ENCODE results near the gene ANKLE1. TPM values are rescaled to one million over a fixed set of nuclear protein-coding genes. Genes with fewer than 3 reads are reported as not detected.

Gene ANKLE1
- total and polyA plus RNA-seq, 4 experiments from 2014 or later = 0.41 to 5.1 (median 1.8) TPM

DNA sequence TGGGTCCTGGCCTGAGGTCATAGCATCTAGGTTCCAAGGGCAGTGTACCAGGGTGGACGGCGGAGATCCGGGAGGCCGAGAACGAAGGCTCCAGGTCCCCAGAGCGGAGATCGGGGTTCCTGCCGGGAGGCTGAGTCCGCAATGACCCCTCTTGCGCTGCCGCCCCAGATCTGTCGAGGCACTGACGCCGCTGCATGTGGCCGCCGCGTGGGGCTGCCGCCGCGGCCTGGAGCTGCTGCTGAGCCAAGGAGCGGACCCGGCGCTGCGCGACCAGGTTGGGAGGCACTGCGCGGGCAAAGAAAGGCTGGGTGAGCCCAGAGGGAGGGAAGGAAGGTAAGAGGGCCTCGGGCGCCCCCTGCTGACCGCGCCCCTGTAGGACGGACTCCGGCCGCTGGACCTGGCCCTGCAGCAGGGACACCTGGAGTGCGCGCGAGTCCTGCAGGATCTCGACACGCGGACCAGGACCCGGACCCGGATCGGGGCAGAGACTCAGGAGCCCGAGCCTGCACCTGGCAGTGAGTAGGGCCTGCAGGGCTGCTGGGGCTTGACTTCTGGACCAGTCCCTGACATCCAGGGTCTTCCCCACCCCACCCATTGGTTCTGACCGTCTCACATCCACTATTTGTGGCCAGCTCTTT is 906 bp downstream of the ANKLE1 start:
- Mint-ChIP-seq H3K4me3 (peak overlapping the region; percentile 73 to 86 (median 80)), H3K4me1 (peaks cover 2 to 4% (median 3%) of the 10 kb centered on the region in 4 donors), H3K36me3 (peaks cover under 1 to 1% of the 10 kb centered on the region in 2 donors), H3K27me3 (no peaks in the 10 kb centered on the region), H3K27ac (peak overlapping the region in 2 of 7 donors; percentile 24 to 42), H3K9me3 (no peaks in the 10 kb centered on the region)
- no peaks in the 10 kb centered on the region for H3K9me3 ChIP-seq (ENCODE audit: control insufficient read depth in 1 of 2, low read length in 2 of 2)
- intact Hi-C loops (cut with micrococcal nuclease) = loop anchor here (1.0 to 2.0 kb wide), 5 partner anchors 21 to 504 kb away; partner anchors contain the start of genes HAUS8 and MYO9B
- peaks cover 17% of the 10 kb centered on the region for H3K4me1 ChIP-seq (ENCODE audit: insufficient read depth, low read length)
- CTCF ChIA-PET (ENCODE audit: partially characterized antibody) = interaction anchor here (0.6 to 6.9 kb wide), 15 partner anchors 10 to 510 kb away, joined by 3 to 83 read pairs (median 5); partner anchors contain the start of genes BABAM1, MRPL34 and USHBP1
- H3K27ac ChIP-seq (ENCODE audit: low read depth, low read length) = no peak overlapping the region
- H3K36me3 ChIP-seq (ENCODE audit: insufficient read depth, low read length) = no peaks in the 10 kb centered on the region
- POLR2A ChIA-PET (ENCODE audit: partially characterized antibody) = interaction anchor here (0.8 to 1.7 kb wide), 7 partner anchors 10 to 214 kb away, joined by 3 to 6 read pairs (median 3); partner anchors contain the start of genes BABAM1, MRPL34 and USHBP1
- peak; percentile 72 to 79 (median 74) for DNase-seq
- H3K27me3 ChIP-seq (ENCODE audit: insufficient read depth, low read length) = no peaks in the 10 kb centered on the region
- peak overlapping the region; percentile 17 to 45 for H3K4me3 ChIP-seq (ENCODE audit: low read length in 2 of 2)

DNA sequence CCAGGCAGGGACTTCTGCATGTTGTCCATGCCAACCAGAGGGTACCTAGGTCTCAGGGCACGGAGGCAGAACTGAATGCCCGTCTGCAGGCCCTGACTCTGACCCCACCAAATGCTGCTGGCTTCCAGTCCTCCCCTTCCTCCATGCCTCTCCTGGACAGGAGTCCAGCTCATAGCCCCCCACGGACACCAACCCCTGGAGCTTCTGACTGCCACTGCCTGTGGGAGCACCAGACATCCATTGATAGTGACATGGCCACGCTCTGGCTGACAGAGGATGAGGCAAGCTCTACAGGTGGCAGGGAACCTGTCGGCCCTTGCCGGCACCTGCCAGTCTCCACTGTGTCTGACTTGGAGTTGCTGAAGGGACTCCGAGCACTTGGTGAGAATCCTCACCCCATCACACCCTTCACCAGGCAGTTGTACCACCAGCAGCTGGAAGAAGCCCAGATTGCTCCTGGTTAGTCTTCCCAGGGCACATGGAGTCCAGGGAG is 1.8 kb downstream of the ANKLE1 start:
- Histone ChIP-seq H3K4me1 (ENCODE audit: insufficient read depth, low read length) (peaks cover 17% of the 10 kb centered on the region), H3K36me3 (ENCODE audit: insufficient read depth, low read length) (no peaks in the 10 kb centered on the region), H3K4me3 (ENCODE audit: low read length in 2 of 2) (no peak overlapping the region), H3K27ac (ENCODE audit: low read depth, low read length) (no peak overlapping the region), H3K27me3 (ENCODE audit: insufficient read depth, low read length) (no peaks in the 10 kb centered on the region), H3K9me3 (ENCODE audit: control insufficient read depth in 1 of 2, low read length in 2 of 2) (no peaks in the 10 kb centered on the region)
- Mint-ChIP-seq H3K4me3 (peak overlapping the region in 2 of 8 donors; percentile 22 to 67), H3K27me3 (peaks cover 0 to 2% of the 10 kb centered on the region in 2 donors), H3K27ac (peak overlapping the region in 1 of 7 donors; percentile 72), H3K36me3 (peaks cover 0 to 1% of the 10 kb centered on the region in 2 donors), H3K4me1 (peaks cover 2 to 4% (median 3%) of the 10 kb centered on the region in 4 donors), H3K9me3 (no peaks in the 10 kb centered on the region)
- ChIA-PET POLR2A (ENCODE audit: partially characterized antibody) (no interaction called here), CTCF (ENCODE audit: partially characterized antibody) (interaction anchor here (0.6 to 6.9 kb wide), 15 partner anchors 9 to 514 kb away, joined by 3 to 83 read pairs (median 4); partner anchors contain the start of genes BABAM1, MRPL34 and USHBP1)
- no peak for DNase-seq
- intact Hi-C loops (cut with micrococcal nuclease) = loop anchor here (2.0 kb wide), 2 partner anchors 209 to 505 kb away; partner anchors contain the start of genes HAUS8 and MYO9B

DNA sequence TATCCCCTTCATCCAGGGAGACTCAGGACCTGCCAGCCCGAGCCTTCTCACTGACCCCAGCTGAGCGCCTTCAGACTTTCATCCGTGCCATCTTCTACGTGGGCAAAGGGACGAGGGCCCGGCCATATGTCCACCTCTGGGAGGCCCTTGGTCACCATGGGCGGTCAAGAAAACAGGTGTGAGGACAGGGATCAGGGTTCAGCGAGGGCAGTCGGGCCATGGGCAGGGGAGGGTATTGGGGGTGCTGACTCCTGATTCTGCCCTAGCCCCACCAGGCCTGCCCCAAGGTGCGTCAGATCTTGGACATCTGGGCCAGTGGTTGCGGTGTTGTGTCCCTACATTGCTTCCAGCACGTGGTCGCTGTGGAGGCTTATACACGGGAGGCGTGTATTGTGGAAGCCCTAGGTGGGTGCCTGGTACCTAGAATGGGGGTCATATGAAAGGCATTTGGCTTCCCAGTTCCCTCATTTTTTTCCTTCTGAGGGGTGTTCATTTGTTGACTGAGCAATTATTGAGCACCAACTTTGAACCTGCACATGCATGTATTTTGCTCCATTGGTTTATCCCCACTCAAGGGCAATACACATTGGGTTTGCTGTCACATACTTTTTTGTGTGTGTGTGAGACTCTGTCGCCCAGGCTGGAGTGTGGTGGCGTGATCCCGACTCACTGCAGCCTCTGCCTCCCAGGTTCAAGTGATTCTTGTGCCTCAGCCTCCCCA is 3.9 kb downstream of the ANKLE1 start:
- DNase-seq = no peak
- Mint-ChIP-seq H3K4me1 (peaks cover 2 to 4% (median 3%) of the 10 kb centered on the region in 4 donors), H3K27ac (no peak overlapping the region), H3K27me3 (peaks cover 0 to 4% of the 10 kb centered on the region in 2 donors), H3K9me3 (no peaks in the 10 kb centered on the region), H3K4me3 (no peak overlapping the region), H3K36me3 (peaks cover 0 to 1% of the 10 kb centered on the region in 2 donors)
- ChIA-PET POLR2A (ENCODE audit: partially characterized antibody) (interaction anchor here (1.2 kb wide), 1 partner anchor 163 kb away, joined by 3 read pairs; no protein-coding TSS in a partner anchor), CTCF (ENCODE audit: partially characterized antibody) (interaction anchor here (6.9 kb wide), 1 partner anchor 26 kb away, joined by 83 read pairs; no protein-coding TSS in a partner anchor)
- H3K36me3 ChIP-seq (ENCODE audit: insufficient read depth, low read length) = no peaks in the 10 kb centered on the region
- no peaks in the 10 kb centered on the region for H3K9me3 ChIP-seq (ENCODE audit: control insufficient read depth in 1 of 2, low read length in 2 of 2)
- H3K27me3 ChIP-seq (ENCODE audit: insufficient read depth, low read length) = no peaks in the 10 kb centered on the region
- H3K4me3 ChIP-seq (ENCODE audit: low read length in 2 of 2) = no peak overlapping the region
- intact Hi-C loops (cut with micrococcal nuclease) = no loop called here
- H3K27ac ChIP-seq (ENCODE audit: low read depth, low read length) = no peak overlapping the region
- H3K4me1 ChIP-seq (ENCODE audit: insufficient read depth, low read length) = peaks cover 17% of the 10 kb centered on the region

DNA sequence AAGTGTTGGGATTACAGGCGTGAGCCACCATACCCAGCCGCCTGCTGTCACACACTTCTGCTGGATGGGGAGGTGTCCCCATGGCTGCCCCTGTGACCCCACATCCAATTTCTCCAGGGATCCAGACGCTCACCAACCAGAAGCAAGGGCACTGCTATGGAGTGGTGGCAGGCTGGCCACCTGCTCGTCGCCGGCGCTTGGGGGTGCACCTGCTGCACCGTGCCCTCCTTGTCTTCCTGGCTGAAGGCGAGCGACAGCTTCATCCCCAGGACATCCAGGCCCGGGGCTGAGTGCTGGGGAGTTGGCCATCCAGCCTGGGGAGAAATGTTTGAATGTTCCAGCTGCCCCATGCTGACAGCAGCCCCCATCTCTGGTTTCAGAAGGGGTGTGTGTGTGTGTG is 4.6 kb downstream of the ANKLE1 start:
- no peak overlapping the region for H3K4me3 ChIP-seq (ENCODE audit: low read length in 2 of 2)
- Mint-ChIP-seq H3K9me3 (no peaks in the 10 kb centered on the region), H3K4me1 (peaks cover 2 to 4% (median 3%) of the 10 kb centered on the region in 4 donors), H3K27ac (no peak overlapping the region), H3K4me3 (no peak overlapping the region), H3K36me3 (peaks cover 0 to 1% of the 10 kb centered on the region in 2 donors), H3K27me3 (peaks cover 0 to 4% of the 10 kb centered on the region in 2 donors)
- H3K4me1 ChIP-seq (ENCODE audit: insufficient read depth, low read length) = peaks cover 15% of the 10 kb centered on the region
- no peaks in the 10 kb centered on the region for H3K36me3 ChIP-seq (ENCODE audit: insufficient read depth, low read length)
- H3K27me3 ChIP-seq (ENCODE audit: insufficient read depth, low read length) = no peaks in the 10 kb centered on the region
- no peak for DNase-seq
- H3K27ac ChIP-seq (ENCODE audit: low read depth, low read length) = no peak overlapping the region
- POLR2A ChIA-PET (ENCODE audit: partially characterized antibody) = interaction anchor here (1.2 kb wide), 1 partner anchor 164 kb away, joined by 3 read pairs; no protein-coding TSS in a partner anchor
- H3K9me3 ChIP-seq (ENCODE audit: control insufficient read depth in 1 of 2, low read length in 2 of 2) = no peaks in the 10 kb centered on the region
- intact Hi-C loops (cut with micrococcal nuclease) = no loop called here
- CTCF ChIA-PET (ENCODE audit: partially characterized antibody) = interaction anchor here (0.7 to 1.5 kb wide), 2 partner anchors 80 to 166 kb away, joined by 3 to 4 read pairs; no protein-coding TSS in a partner anchor

DNA sequence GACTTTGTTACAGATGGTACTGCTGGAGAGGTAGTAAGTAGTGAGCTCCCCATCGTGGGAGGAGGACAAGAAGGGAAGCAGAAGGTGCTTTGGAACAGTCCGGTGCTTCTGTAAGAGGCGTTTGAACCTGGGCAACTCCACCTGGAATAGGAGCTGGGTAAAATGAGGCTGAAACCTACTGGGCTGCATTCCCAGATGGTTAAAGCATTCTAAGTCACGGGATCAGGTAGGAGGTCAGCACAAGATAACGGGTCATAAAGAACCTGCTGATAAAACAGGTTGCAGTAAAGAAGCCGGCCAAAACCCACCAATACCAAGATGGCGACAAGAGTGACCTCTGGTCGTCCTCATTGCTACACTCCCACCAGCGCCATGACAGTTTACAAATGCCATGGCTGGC is 5.1 kb downstream of the ANKLE1 start:
- ChIA-PET CTCF (ENCODE audit: partially characterized antibody) (interaction anchor here (0.7 to 1.5 kb wide), 2 partner anchors 81 to 166 kb away, joined by 3 to 4 read pairs; no protein-coding TSS in a partner anchor), POLR2A (ENCODE audit: partially characterized antibody) (interaction anchor here (1.2 kb wide), 1 partner anchor 165 kb away, joined by 3 read pairs; no protein-coding TSS in a partner anchor)
- Histone ChIP-seq H3K27ac (ENCODE audit: low read depth, low read length) (no peak overlapping the region), H3K4me1 (ENCODE audit: insufficient read depth, low read length) (peaks cover 10% of the 10 kb centered on the region), H3K9me3 (ENCODE audit: control insufficient read depth in 1 of 2, low read length in 2 of 2) (no peaks in the 10 kb centered on the region), H3K36me3 (ENCODE audit: insufficient read depth, low read length) (no peaks in the 10 kb centered on the region), H3K27me3 (ENCODE audit: insufficient read depth, low read length) (no peaks in the 10 kb centered on the region), H3K4me3 (ENCODE audit: low read length in 2 of 2) (no peak overlapping the region)
- Mint-ChIP-seq H3K27me3 (peaks cover 0 to 4% of the 10 kb centered on the region in 2 donors), H3K4me1 (peaks cover 2 to 4% (median 3%) of the 10 kb centered on the region in 4 donors), H3K9me3 (no peaks in the 10 kb centered on the region), H3K27ac (no peak overlapping the region), H3K36me3 (no peaks in the 10 kb centered on the region), H3K4me3 (no peak overlapping the region)
- DNase-seq = no peak
- intact Hi-C loops (cut with micrococcal nuclease) = no loop called here

DNA sequence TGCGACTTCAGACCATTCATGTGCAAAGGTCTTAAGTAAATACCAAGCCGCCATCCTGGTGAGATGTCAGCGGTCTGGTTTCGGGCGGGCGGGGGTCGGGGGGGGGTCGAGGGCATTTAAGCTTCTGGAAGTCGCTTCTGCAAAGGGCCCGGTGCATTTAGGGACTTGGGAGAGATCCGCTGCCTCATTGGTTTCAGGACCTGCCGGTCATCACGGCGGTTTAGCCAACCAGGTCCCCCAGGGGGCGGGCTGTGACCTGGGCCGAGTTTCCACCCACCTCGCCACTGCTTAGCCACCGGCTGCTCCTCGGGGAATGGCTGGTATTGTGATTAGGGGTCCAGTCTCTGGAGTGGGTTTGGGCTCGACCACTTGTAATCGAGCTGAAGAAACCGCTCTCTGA is 7.8 kb downstream of the ANKLE1 start:
- H3K9me3 ChIP-seq (ENCODE audit: control insufficient read depth in 1 of 2, low read length in 2 of 2) = no peaks in the 10 kb centered on the region
- peaks cover 0 to 2% of the 10 kb centered on the region in 2 donors for H3K36me3 Mint-ChIP-seq
- H3K36me3 ChIP-seq (ENCODE audit: insufficient read depth, low read length) = no peaks in the 10 kb centered on the region
- H3K27me3 ChIP-seq (ENCODE audit: insufficient read depth, low read length) = no peaks in the 10 kb centered on the region
- CTCF ChIA-PET (ENCODE audit: partially characterized antibody) = interaction anchor here (0.6 to 4.3 kb wide), 4 partner anchors 27 to 614 kb away, joined by 3 to 56 read pairs (median 4); no protein-coding TSS in a partner anchor
- H3K4me3 Mint-ChIP-seq = peak overlapping the region in 1 of 8 donors; percentile 41
- H3K9me3 Mint-ChIP-seq = no peaks in the 10 kb centered on the region
- peaks cover 3 to 5% (median 4%) of the 10 kb centered on the region in 4 donors for H3K4me1 Mint-ChIP-seq
- peaks cover 6% of the 10 kb centered on the region for H3K4me1 ChIP-seq (ENCODE audit: insufficient read depth, low read length)
- no peak overlapping the region for H3K4me3 ChIP-seq (ENCODE audit: low read length in 2 of 2)
- peaks cover 0 to 4% of the 10 kb centered on the region in 2 donors for H3K27me3 Mint-ChIP-seq
- DNase-seq = no peak
- no peak overlapping the region for H3K27ac Mint-ChIP-seq
- intact Hi-C loops (cut with micrococcal nuclease) = no loop called here
- POLR2A ChIA-PET (ENCODE audit: partially characterized antibody) = interaction anchor here (0.6 kb wide), 1 partner anchor 104 kb away, joined by 4 read pairs; the partner anchor contains the start of gene CCDC194
- no peak overlapping the region for H3K27ac ChIP-seq (ENCODE audit: low read depth, low read length)
